NCI-H1092 (cell line): ENCODE data around the gene POU3F3.

Source experiments
- DNase-seq: peaks from one replicate; lab custom pipeline; 2025; lab: John Stamatoyannopoulos, UW

The POU3F3 gene

DNA sequence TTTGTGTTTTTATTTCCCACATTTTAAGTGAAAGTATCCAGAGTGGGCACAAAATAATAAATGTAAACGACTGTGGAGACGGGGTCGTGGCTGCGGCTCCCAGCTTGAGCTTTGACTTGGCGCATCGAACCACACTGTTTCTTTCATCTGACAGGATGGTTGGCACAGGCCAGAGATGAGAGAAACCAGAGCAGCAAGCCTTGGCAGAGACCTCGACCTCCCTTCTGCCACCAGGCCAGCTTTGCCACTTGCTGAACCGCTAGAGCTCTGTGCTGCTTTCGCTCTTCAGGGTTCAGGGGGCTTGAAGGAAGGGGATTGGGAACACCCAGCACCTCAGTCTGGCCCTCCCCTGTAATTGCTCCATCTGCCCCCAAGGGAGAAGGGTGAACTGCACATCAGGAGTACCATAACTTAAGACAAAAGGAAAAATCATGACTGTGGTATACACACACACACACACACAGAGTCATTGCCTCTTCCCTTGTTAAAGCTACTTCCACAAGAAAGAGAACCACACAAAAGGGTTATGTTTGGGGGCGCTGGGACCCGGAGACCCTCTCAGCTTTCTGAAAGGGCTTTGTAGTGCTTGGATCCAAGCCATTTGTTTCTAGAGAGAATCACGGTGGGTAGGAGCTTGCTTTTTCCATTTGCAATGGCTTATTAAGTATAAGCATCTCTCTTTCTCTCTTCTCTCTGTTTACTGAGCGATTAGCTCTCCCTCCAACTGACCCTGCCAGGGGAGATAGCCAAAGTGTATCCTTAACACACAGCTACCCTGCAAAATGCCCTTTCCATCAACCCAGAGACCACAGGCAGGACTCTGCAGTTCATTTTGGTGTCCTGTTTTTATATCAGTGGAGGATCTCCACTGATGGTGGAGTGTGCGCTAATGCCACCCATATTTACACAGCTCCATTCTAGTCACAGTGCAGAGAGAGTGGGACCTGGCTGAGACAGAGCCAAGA, 23.0 kb downstream of the POU3F3 start:
- DNase-seq, result peak; percentile 37

- no peak for DNase-seq
Measured at GRCh38 chr2:104878863-104879512, 25.1 kb downstream of the POU3F3 start.

- DNase-seq, result no peak
Measured at GRCh38 chr2:104880076-104880475, 26.2 kb downstream of the POU3F3 start.

DNA sequence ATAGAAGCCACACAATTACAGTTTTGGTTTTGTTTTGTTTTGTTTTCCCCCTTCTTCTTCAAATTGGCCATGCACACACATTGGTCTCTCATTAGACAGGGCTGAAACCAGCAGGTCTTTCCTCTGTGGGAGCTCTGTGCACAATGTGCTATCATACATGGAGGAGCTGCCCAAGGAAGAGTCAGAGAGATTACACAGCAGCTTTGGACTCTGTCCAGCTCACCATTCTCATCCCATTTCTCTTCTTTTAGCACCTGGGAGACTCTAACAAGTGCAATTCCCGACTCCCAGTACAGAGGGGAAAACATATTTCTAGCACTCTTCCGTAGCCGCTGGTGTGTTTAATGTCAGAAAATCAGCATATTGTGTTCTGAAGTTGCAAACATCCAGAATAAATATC, 29.4 kb downstream of the POU3F3 start:
- no peak for DNase-seq

DNA sequence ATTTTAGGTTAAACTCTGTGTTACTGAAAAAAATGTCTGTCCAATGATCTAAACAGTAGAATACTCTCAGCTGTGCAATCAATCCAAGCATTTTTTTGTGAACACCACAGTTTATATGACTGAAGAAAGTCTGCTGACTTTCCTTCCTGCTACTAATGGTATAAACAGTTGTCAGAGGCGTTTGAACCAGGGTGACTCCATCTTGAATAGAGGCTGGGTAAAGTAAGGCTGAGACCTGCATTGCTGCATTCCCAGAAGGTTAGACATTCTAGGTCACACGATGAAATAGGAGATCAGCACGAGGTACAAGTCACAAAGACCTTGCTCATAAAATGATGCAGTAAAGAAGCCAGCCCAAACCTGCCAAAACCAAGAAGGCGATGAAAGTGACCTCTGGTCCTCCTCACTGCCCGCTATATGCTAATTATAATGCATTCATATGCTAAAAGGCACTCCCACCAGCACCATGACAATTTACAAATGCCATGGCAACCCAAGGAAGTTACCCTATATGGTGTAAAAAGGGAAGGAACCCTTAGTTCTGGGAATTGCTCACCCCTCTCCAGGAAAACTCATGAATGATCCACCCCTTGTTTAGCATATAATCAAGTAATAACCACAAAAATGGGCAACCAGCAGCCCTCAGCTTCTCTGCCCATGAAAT, 31.3 kb downstream of the POU3F3 start:
- DNase-seq, result no peak

DNA sequence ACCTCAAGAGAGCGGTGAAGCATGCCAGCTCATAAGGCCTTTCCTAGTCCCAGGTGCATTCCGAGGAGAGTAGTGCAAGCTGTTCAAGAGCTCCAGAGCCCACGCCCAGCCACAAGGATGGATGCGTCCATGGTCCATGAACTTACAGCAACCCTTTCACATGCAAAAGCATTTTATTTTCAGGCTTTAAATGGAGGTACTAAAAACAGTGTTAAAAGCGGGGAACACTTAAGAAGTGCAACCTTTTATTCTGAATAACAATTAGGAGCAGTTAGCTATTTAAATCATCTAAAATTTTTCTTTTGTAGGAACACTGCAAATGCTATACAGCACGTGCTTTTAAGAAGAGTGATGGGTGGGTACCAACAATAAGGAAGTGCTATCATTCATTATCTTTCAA, 33.8 kb downstream of the POU3F3 start:
- DNase-seq, result no peak

- no peak for DNase-seq
Measured at GRCh38 chr2:104888489-104889258, 34.8 kb downstream of the POU3F3 start.

- DNase-seq, result no peak
Measured at GRCh38 chr2:104889291-104889959, 35.5 kb downstream of the POU3F3 start.

DNA sequence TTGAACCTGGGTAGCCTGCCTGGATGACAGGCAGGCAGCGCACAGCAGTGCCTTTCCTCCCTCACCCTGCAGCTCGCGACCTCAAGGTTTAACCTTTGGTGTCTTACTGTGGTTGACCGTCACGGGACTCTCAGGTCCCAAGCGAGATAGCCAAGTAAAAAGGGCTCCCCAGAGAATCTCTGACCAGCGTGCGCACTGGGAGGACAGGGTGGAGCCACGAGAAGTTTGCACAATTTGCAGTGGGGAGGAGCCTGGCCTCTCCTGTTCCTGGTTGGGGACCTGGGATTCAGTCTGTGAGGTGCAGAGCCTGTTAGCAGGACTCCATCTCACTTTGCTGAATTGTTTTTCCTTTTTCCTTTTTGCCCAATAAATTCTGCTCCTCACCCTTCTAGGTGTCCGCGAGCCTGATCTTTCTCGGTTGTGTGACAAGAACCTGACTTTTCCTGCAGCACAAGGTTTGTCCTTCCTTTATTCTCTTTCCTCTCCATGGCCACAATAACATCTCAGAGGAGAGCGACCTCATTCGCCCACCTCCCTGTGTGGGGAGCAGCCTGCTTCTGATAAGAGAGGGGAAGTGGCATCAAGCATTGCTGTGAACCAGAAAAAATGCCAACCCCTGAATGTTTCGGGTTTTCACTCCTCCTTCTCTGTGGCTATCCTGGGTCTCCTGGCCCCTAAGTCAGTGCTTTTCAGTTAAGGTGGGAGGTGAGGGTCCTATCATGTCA, 36.2 kb downstream of the POU3F3 start:
- DNase-seq, result no peak

DNA sequence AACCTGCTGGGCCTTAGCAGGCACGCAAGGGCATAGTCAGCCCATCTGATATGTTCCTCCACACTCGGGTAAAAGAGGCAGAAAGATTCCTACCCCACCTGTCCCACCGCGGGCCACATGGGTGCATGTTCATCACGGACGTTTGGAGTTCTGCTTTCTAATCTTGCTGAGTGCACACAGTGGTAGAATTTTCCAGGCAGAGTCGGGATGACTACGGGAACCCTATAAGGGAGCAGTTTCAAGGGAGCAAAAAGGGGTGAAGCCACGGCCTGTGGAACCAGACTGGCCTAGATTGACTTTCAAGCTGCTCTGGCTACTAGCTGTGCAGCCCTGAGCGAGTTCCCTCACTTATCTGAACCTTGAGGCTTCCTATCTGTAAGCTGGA, 36.8 kb downstream of the POU3F3 start:
- no peak for DNase-seq

GRCh38 chr2:104891145-104891544, 37.2 kb downstream of the POU3F3 start:
- DNase-seq, result no peak

GRCh38 chr2:104896446-104896845, 42.5 kb downstream of the POU3F3 start:
- no peak for DNase-seq

DNA sequence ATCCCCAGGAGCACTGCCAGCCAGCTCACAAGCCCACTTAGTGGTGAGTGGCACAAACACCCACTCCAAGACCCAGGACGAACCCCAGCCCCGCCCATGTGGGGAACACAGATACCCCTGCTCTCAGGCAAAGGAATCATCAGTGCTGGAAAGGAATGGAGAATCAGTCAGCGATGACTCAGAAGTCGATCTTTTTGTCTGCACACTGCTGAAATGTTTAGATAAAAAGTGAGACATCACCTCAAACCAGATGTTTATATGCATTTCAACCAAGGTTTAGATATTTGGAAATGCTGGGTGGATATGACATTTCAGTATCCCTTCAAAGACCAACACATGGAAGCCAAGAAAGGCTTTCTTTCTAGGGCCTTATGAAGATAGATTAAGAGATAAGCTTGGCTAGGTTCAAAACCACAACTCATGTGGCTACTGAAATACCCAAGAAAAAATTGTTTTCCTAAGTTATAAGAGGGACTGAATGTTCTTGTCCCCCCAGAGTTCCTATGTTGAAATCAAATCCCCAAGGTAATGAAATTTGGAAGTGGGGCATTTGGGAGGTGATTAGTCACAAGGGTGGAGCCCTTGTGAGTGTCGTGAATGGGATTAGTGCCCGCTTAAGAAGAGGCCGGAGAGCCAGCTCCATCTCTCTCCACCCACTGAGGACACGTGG, 43.7 kb downstream of the POU3F3 start:
- no peak for DNase-seq

DNA sequence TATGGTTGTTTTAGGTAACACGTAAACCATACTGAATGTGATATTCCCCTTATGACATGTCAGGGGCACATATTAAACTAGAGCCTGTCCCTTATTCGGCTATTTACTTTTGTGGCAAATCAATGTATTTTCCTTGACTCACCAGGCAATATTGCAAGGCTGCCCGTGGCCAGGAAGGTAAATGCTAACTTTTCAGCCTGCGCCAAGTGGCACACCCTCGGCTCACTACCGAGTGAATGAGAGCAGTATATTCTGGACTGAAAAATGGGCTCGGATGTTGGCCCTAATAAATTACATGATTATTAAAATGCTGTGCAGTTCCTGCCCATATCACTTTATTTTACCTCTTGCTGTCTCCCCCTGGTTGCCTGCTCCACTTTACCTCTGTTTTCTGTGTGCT, 46.7 kb downstream of the POU3F3 start:
- DNase-seq, result no peak

DNA sequence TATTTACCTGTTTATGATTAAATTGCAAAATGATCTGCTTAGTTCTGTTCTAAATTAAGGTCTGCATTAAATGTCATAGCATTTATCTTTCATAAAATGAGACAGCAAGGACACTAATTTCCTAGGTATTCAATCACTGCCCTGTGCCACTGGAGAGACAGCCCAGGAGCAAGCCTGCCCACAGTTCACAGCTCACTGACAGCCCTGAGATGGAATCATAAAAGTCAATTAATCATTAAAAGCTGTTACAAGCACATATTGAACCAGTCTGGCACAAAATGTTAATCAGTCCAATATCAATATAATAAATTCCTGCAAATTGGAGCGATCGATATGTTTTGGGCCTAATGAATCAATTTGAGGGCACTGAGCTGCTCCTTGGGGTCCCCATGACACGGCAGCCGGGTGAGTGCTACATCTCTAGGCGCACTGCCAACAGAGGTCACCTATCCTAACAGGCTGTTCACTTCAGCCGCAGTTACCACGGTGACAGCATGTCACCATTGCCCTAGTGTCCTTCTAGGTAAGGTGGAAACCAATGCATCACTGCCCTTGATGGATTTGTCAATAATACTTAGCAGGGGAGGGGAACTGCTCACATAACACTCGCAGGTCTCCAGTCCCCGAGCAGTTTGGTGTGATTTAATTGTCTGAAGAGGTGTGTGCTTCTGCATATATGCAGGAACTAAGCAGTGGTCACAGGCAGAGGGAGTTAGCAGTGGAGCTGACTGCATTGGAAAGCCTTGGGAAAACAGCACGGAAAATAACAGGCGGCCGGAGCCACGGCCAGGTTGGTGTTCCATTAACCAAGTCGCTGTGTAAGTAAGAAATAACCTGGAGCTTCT, 47.3 kb downstream of the POU3F3 start:
- peak; percentile 79 for DNase-seq

DNA sequence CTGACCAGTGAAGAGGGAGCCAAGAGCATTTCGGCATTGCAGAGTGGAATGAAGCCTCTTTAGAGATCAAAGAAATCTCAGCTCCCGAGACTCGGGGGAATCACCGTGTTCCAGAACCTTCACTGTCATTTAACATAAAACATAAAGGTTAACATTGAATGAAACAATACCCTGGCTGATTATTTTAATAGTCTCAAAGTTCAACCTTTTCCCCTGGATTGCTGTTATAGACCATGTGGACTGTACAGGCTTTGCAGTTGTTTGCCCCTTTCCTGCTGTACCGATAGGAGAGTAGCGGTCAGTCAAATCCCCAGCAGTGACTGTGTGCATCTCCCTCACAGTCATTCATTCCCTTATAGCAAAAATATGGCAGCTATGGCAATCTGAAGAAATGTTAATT, 48.4 kb downstream of the POU3F3 start:
- no peak for DNase-seq
